ENCODE measurements around the gene LRP8. TPM values are rescaled to one million over a fixed set of nuclear protein-coding genes. Genes with fewer than 3 reads are reported as not detected.

Gene LRP8
- total RNA-seq, 1 donor from 2014 or later, result 12.8 TPM

DNA sequence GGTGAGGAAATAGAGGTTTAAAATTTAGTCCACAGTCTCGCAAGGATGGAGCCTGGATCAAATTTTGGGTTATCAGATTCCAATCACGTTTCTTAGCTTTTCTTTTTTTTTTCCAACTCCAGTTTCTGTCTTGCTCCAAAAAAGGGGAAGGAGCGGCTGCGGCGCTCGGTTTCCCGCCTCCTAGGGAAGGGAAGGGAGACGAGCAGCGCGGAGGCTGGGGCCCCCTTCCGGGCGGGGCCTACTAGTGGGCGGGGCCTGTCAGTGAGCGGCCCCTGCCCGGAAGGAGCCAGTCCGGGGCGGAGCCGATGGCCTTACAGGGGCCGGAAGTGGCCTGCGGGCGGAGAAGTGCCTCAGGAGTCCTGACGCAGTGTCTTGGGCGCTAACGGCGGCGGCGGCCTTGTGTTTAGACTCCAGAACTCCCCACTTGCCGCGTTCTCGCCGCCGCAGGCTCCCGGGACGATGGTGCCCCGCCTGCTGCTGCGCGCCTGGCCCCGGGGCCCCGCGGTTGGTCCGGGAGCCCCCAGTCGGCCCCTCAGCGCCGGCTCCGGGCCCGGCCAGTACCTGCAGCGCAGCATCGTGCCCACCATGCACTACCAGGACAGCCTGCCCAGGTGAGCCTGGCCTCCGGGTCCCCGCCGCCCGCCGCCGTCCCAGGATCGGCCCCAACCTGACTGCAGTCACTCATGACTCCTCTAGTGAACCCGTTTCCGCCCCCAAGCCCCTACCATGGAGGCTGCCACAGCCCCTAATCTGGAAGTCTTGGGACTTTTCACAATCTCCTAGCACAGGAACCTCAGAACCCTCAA lies 131.2 kb downstream of the LRP8 start, which contains the start of gene CPT2:
CPT2 (plus strand) TSS at position 340 of the 806 bp plus-strand sequence; CDS start at position 460, 120 bp downstream.
- H4K20me1 ChIP-seq (ENCODE audit: insufficient read depth, low read length), result peaks cover 5% of the 10 kb centered on the region
- TF ChIP-seq, protein P1, sequence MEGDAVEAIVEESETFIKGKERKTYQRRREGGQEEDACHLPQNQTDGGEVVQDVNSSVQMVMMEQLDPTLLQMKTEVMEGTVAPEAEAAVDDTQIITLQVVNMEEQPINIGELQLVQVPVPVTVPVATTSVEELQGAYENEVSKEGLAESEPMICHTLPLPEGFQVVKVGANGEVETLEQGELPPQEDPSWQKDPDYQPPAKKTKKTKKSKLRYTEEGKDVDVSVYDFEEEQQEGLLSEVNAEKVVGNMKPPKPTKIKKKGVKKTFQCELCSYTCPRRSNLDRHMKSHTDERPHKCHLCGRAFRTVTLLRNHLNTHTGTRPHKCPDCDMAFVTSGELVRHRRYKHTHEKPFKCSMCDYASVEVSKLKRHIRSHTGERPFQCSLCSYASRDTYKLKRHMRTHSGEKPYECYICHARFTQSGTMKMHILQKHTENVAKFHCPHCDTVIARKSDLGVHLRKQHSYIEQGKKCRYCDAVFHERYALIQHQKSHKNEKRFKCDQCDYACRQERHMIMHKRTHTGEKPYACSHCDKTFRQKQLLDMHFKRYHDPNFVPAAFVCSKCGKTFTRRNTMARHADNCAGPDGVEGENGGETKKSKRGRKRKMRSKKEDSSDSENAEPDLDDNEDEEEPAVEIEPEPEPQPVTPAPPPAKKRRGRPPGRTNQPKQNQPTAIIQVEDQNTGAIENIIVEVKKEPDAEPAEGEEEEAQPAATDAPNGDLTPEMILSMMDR (IDR thresholded peaks at IDR 0.05; ENCODE audit: insufficient read depth, low read depth, low read length), result no peak
- no peak for TF ChIP-seq EZH2 (IDR thresholded peaks at IDR 0.05; ENCODE audit: insufficient read depth, low read length)
- Mint-ChIP-seq H3K4me3 (ENCODE audit: unreplicated experiment) (peak within 1 kb of the TSS; percentile 98), H3K27ac (ENCODE audit: unreplicated experiment) (peak within 1 kb of the TSS; percentile 93), H3K27me3 (ENCODE audit: low read depth, unreplicated experiment) (no peaks in the 10 kb centered on the region), H3K9me3 (ENCODE audit: unreplicated experiment) (no peaks in the 10 kb centered on the region), H3K36me3 (ENCODE audit: low read depth, unreplicated experiment) (peaks cover 6% of the 10 kb centered on the region), H3K4me1 (ENCODE audit: low read depth, unreplicated experiment) (peaks cover 9% of the 10 kb centered on the region)
- H3K79me2 ChIP-seq (ENCODE audit: insufficient read depth, low read length), result peaks cover 18% of the 10 kb centered on the region
- peak within 1 kb of the TSS; percentile 97 for H3K4me3 ChIP-seq (ENCODE audit: insufficient read depth, low read depth, low read length)
- peak within 1 kb of the TSS; percentile 77 for H3K27ac ChIP-seq (ENCODE audit: low read depth, low read length)
- H3K4me1 ChIP-seq (ENCODE audit: insufficient read depth, low read length), result peaks cover 12% of the 10 kb centered on the region
- peak within 1 kb of the TSS; percentile 71 for H2AFZ ChIP-seq (ENCODE audit: low read depth, low read length)
- peak within 1 kb of the TSS; percentile 100 for H3K4me2 ChIP-seq (ENCODE audit: low read length)
- peak within 1 kb of the TSS; percentile 97 for H3K9ac ChIP-seq (ENCODE audit: low read length)
- H3K27me3 ChIP-seq (ENCODE audit: insufficient read depth, low read length), result no peaks in the 10 kb centered on the region
- H3K36me3 ChIP-seq (ENCODE audit: insufficient read depth, low read length), result no peaks in the 10 kb centered on the region
- DNase-seq (ENCODE audit: low read depth), result peak; percentile 83
- no peak for FAIRE-seq
- H3K9me3 ChIP-seq (ENCODE audit: insufficient read depth, low read depth, low read length), result no peaks in the 10 kb centered on the region

GRCh38 chr1:53196017-53196484 lies 131.8 kb downstream of the LRP8 start:
- Histone ChIP-seq H3K36me3 (ENCODE audit: insufficient read depth, low read length) (no peaks in the 10 kb centered on the region), H3K79me2 (ENCODE audit: insufficient read depth, low read length) (peaks cover 18% of the 10 kb centered on the region), H2AFZ (ENCODE audit: low read depth, low read length) (peak overlapping the region; percentile 71), H3K27ac (ENCODE audit: low read depth, low read length) (peak overlapping the region; percentile 77), H3K9me3 (ENCODE audit: insufficient read depth, low read depth, low read length) (no peaks in the 10 kb centered on the region), H3K9ac (ENCODE audit: low read length) (peak overlapping the region; percentile 97), H4K20me1 (ENCODE audit: insufficient read depth, low read length) (peaks cover 5% of the 10 kb centered on the region), H3K4me3 (ENCODE audit: insufficient read depth, low read depth, low read length) (peak overlapping the region; percentile 97), H3K27me3 (ENCODE audit: insufficient read depth, low read length) (no peaks in the 10 kb centered on the region), H3K4me2 (ENCODE audit: low read length) (peak overlapping the region; percentile 100), H3K4me1 (ENCODE audit: insufficient read depth, low read length) (peaks cover 12% of the 10 kb centered on the region)
- Mint-ChIP-seq H3K27ac (ENCODE audit: unreplicated experiment) (peak overlapping the region; percentile 65), H3K4me3 (ENCODE audit: unreplicated experiment) (peak overlapping the region; percentile 83), H3K9me3 (ENCODE audit: unreplicated experiment) (no peaks in the 10 kb centered on the region), H3K27me3 (ENCODE audit: low read depth, unreplicated experiment) (no peaks in the 10 kb centered on the region), H3K36me3 (ENCODE audit: low read depth, unreplicated experiment) (peaks cover 4% of the 10 kb centered on the region), H3K4me1 (ENCODE audit: low read depth, unreplicated experiment) (peaks cover 9% of the 10 kb centered on the region)
- DNase-seq (ENCODE audit: low read depth) (no peak), FAIRE-seq (no peak)
- TF ChIP-seq, protein P1 (IDR thresholded peaks at IDR 0.05; ENCODE audit: insufficient read depth, low read depth, low read length), result no peak
- TF ChIP-seq EZH2 (IDR thresholded peaks at IDR 0.05; ENCODE audit: insufficient read depth, low read length), result no peak

Measured in astrocyte (in vitro differentiated cells and primary cell).